ENCODE results near the gene TNN. TPM values are rescaled to one million over a fixed set of nuclear protein-coding genes. Genes with fewer than 3 reads are reported as not detected.

TNN gene
- total RNA-seq, 1 donor from 2014 or later, result not detected

- intact Hi-C loops (cut with micrococcal nuclease), result loop anchor here (5.0 to 10.0 kb wide), 5 partner anchors 200 to 1858 kb away; partner anchors contain the start of genes KLHL20, PRDX6 and RC3H1
- DNase-seq, result no peak
- H3K36me3 Mint-ChIP-seq (ENCODE audit: low read depth), result peaks cover 19% of the 10 kb centered on the region
These were observed 42.9 kb upstream of the TNN start for GRCh38 chr1:175024773-175025172.

GRCh38 chr1:175033953-175034352, 33.7 kb upstream of the TNN start:
- DNase-seq (no peak), ATAC-seq (ENCODE audit: low read depth) (no peak)
- no peaks in the 10 kb centered on the region for H3K9me3 Mint-ChIP-seq
- no peak for TF ChIP-seq CTCF (IDR thresholded peaks at IDR 0.05)
- H3K4me1 Mint-ChIP-seq, result peaks cover 9% of the 10 kb centered on the region
- H3K36me3 Mint-ChIP-seq (ENCODE audit: low read depth), result no peaks in the 10 kb centered on the region
- POLR2A ChIA-PET, result no interaction called here
- intact Hi-C loops (cut with micrococcal nuclease), result no loop called here
- CTCF ChIA-PET, result interaction anchor here (3.7 kb wide), 1 partner anchor 91 kb away, joined by 21 read pairs; no protein-coding TSS in a partner anchor
- H3K4me3 Mint-ChIP-seq, result no peak overlapping the region
- no peak overlapping the region for H3K27ac Mint-ChIP-seq
- peaks cover 4% of the 10 kb centered on the region for H3K27me3 Mint-ChIP-seq

More at GRCh38 chr1:175024773-175025172, 42.9 kb upstream of the TNN start:
- Mint-ChIP-seq H3K27ac (no peak overlapping the region), H3K27me3 (no peaks in the 10 kb centered on the region), H3K4me1 (peaks cover 33% of the 10 kb centered on the region), H3K4me3 (peak overlapping the region; percentile 13), H3K9me3 (peaks cover 5% of the 10 kb centered on the region)
- POLR2A ChIA-PET, result interaction anchor here (1.1 to 4.0 kb wide), 2 partner anchors 25 to 225 kb away, joined by 3 to 139 read pairs; partner anchors contain the start of gene CACYBP
- ATAC-seq (ENCODE audit: low read depth), result no peak
- CTCF ChIA-PET, result interaction anchor here (1.0 kb wide), 1 partner anchor 100 kb away, joined by 4 read pairs; no protein-coding TSS in a partner anchor
- no peak for TF ChIP-seq CTCF (IDR thresholded peaks at IDR 0.05)

- Mint-ChIP-seq H3K27ac (no peak overlapping the region), H3K4me3 (no peak overlapping the region), H3K4me1 (peaks cover 2% of the 10 kb centered on the region), H3K36me3 (ENCODE audit: low read depth) (no peaks in the 10 kb centered on the region), H3K27me3 (peaks cover 4% of the 10 kb centered on the region), H3K9me3 (no peaks in the 10 kb centered on the region)
- DNase-seq (no peak), ATAC-seq (ENCODE audit: low read depth) (no peak)
- TF ChIP-seq CTCF (IDR thresholded peaks at IDR 0.05), result no peak
- ChIA-PET CTCF (no interaction called here), POLR2A (no interaction called here)
- intact Hi-C loops (cut with micrococcal nuclease), result no loop called here
These were observed 32.9 kb upstream of the TNN start for GRCh38 chr1:175034775-175035174.

- POLR2A ChIA-PET, result no interaction called here
- H3K27ac Mint-ChIP-seq, result no peak overlapping the region
- intact Hi-C loops (cut with micrococcal nuclease), result no loop called here
- no peak overlapping the region for H3K4me3 Mint-ChIP-seq
- H3K36me3 Mint-ChIP-seq (ENCODE audit: low read depth), result no peaks in the 10 kb centered on the region
- DNase-seq (no peak), ATAC-seq (ENCODE audit: low read depth) (no peak)
- no peaks in the 10 kb centered on the region for H3K9me3 Mint-ChIP-seq
- H3K4me1 Mint-ChIP-seq, result no peaks in the 10 kb centered on the region
- CTCF ChIA-PET, result interaction anchor here (0.9 kb wide), 1 partner anchor 89 kb away, joined by 3 read pairs; no protein-coding TSS in a partner anchor
- TF ChIP-seq CTCF (IDR thresholded peaks at IDR 0.05), result no peak
- H3K27me3 Mint-ChIP-seq, result peaks cover 4% of the 10 kb centered on the region
These were observed 31.8 kb upstream of the TNN start for GRCh38 chr1:175035865-175036264.

GRCh38 chr1:175036476-175036875, 31.2 kb upstream of the TNN start:
- POLR2A ChIA-PET, result no interaction called here
- Mint-ChIP-seq H3K9me3 (no peaks in the 10 kb centered on the region), H3K27me3 (peaks cover 4% of the 10 kb centered on the region), H3K4me1 (no peaks in the 10 kb centered on the region), H3K27ac (no peak overlapping the region), H3K4me3 (no peak overlapping the region), H3K36me3 (ENCODE audit: low read depth) (no peaks in the 10 kb centered on the region)
- ATAC-seq (ENCODE audit: low read depth) (no peak), DNase-seq (no peak)
- CTCF ChIA-PET, result interaction anchor here (0.9 kb wide), 1 partner anchor 89 kb away, joined by 3 read pairs; no protein-coding TSS in a partner anchor
- intact Hi-C loops (cut with micrococcal nuclease), result no loop called here
- no peak for TF ChIP-seq CTCF (IDR thresholded peaks at IDR 0.05)

All from activated B cell treated with CpG ODN at 0.5 μM for 24 hours (primary cell).